ENCODE measurements around the gene KRTAP5-10.
A peak's percentile ranks its signal among the peaks of the same experiment; 100 is the strongest.
"Not testable (repeated sequence)": the region's sequence is repeated elsewhere in the genome, so short reads cannot be mapped to it uniquely, and the experiment has no call there.

KRTAP5-10 gene

GRCh38 chr11:71572811-71573210, 7.4 kb downstream of the KRTAP5-10 start:
- no peak for DNase-seq (ENCODE audit: low read depth)

GRCh38 chr11:71574418-71574817, 9.1 kb downstream of the KRTAP5-10 start:
- DNase-seq (ENCODE audit: low read depth) = no peak

- no peak for DNase-seq (ENCODE audit: low read depth)
These were observed 10.5 kb downstream of the KRTAP5-10 start for GRCh38 chr11:71575723-71576424.

GRCh38 chr11:71576688-71577465, 11.5 kb downstream of the KRTAP5-10 start:
- not testable (repeated sequence) for DNase-seq (ENCODE audit: low read depth)

GRCh38 chr11:71577469-71578004, 12.2 kb downstream of the KRTAP5-10 start:
- no peak for DNase-seq (ENCODE audit: low read depth)

- not testable (repeated sequence) for DNase-seq (ENCODE audit: low read depth)
These were observed 14.2 kb downstream of the KRTAP5-10 start for GRCh38 chr11:71579513-71579912.

- DNase-seq (ENCODE audit: low read depth) = peak; percentile 60
These were observed 15.0 kb downstream of the KRTAP5-10 start for GRCh38 chr11:71580057-71581003.

GRCh38 chr11:71581826-71582225, 16.5 kb downstream of the KRTAP5-10 start:
- DNase-seq (ENCODE audit: low read depth) = no peak

- DNase-seq (ENCODE audit: low read depth) = no peak
These were observed 17.0 kb downstream of the KRTAP5-10 start, which contains the start of gene KRTAP5-11 for GRCh38 chr11:71582309-71582895. Gene KRTAP5-11 (minus strand): TSS chr11:71582875. CDS start chr11:71582837, 38 bp downstream.

- DNase-seq (ENCODE audit: low read depth) = not testable (repeated sequence)
These were observed 17.6 kb downstream of the KRTAP5-10 start for GRCh38 chr11:71582969-71583368.

- DNase-seq (ENCODE audit: low read depth) = not testable (repeated sequence)
These were observed 20.3 kb downstream of the KRTAP5-10 start for GRCh38 chr11:71585673-71586072.

- not testable (repeated sequence) for DNase-seq (ENCODE audit: low read depth)
These were observed 23.0 kb downstream of the KRTAP5-10 start for GRCh38 chr11:71588314-71588713.

- DNase-seq (ENCODE audit: low read depth) = not testable (repeated sequence)
These were observed 23.6 kb downstream of the KRTAP5-10 start for GRCh38 chr11:71588822-71589545.

GRCh38 chr11:71589546-71589920, 24.2 kb downstream of the KRTAP5-10 start:
- not testable (repeated sequence) for DNase-seq (ENCODE audit: low read depth)

- DNase-seq (ENCODE audit: low read depth) = not testable (repeated sequence)
These were observed 37.9 kb downstream of the KRTAP5-10 start for GRCh38 chr11:71603221-71603620.

GRCh38 chr11:71604798-71605488, 39.6 kb downstream of the KRTAP5-10 start:
- not testable (repeated sequence) for DNase-seq (ENCODE audit: low read depth)

- not testable (repeated sequence) for DNase-seq (ENCODE audit: low read depth)
These were observed 41.6 kb downstream of the KRTAP5-10 start for GRCh38 chr11:71606853-71607519.

GRCh38 chr11:71607520-71608216, 42.3 kb downstream of the KRTAP5-10 start:
- DNase-seq (ENCODE audit: low read depth) = not testable (repeated sequence)

GRCh38 chr11:71608272-71608671, 42.9 kb downstream of the KRTAP5-10 start:
- not testable (repeated sequence) for DNase-seq (ENCODE audit: low read depth)
